ENCODE measurements around the gene CRYGS.
"Not testable (repeated sequence)": the region's sequence is repeated elsewhere in the genome, so short reads cannot be mapped to it uniquely, and the experiment has no call there.

The CRYGS gene

GRCh38 chr3:186571644-186572013 lies 27.4 kb upstream of the CRYGS start:
- DNase-seq, result no peak
- no peaks in the 10 kb centered on the region for H3K4me1 ChIP-seq
- H3K27me3 ChIP-seq, result no peaks in the 10 kb centered on the region
- H3K36me3 ChIP-seq, result peaks cover 35% of the 10 kb centered on the region
- H3K9me3 ChIP-seq, result no peaks in the 10 kb centered on the region
- peak overlapping the region; percentile 89 for H3K4me3 ChIP-seq (ENCODE audit: low read depth, low read length)
- TF ChIP-seq CTCF (IDR thresholded peaks at IDR 0.05; ENCODE audit: low read depth, low read length), result no peak

GRCh38 chr3:186570941-186571643 lies 26.9 kb upstream of the CRYGS start:
- no peak for DNase-seq
- H3K36me3 ChIP-seq, result peaks cover 29% of the 10 kb centered on the region
- H3K4me1 ChIP-seq, result no peaks in the 10 kb centered on the region
- TF ChIP-seq CTCF (IDR thresholded peaks at IDR 0.05; ENCODE audit: low read depth, low read length), result no peak
- H3K9me3 ChIP-seq, result no peaks in the 10 kb centered on the region
- H3K4me3 ChIP-seq (ENCODE audit: low read depth, low read length), result peak overlapping the region; percentile 89
- no peaks in the 10 kb centered on the region for H3K27me3 ChIP-seq

GRCh38 chr3:186570096-186570940 lies 26.1 kb upstream of the CRYGS start, which contains the start of gene DNAJB11:
Gene DNAJB11, plus strand, starts transcription at chr3:186570720. Its CDS starts 178 bp downstream, at chr3:186570898.
- peak; percentile 99 for DNase-seq
- no peak for TF ChIP-seq CTCF (IDR thresholded peaks at IDR 0.05; ENCODE audit: low read depth, low read length)
- Histone ChIP-seq H3K27me3 (no peaks in the 10 kb centered on the region), H3K36me3 (peaks cover 22% of the 10 kb centered on the region), H3K4me1 (no peaks in the 10 kb centered on the region), H3K9me3 (no peaks in the 10 kb centered on the region), H3K4me3 (ENCODE audit: low read depth, low read length) (peak within 1 kb of the TSS; percentile 92)

GRCh38 chr3:186569779-186570095 lies 25.6 kb upstream of the CRYGS start:
- Histone ChIP-seq H3K4me3 (ENCODE audit: low read depth, low read length) (peak overlapping the region; percentile 92), H3K27me3 (no peaks in the 10 kb centered on the region), H3K9me3 (no peaks in the 10 kb centered on the region), H3K36me3 (peaks cover 17% of the 10 kb centered on the region), H3K4me1 (no peaks in the 10 kb centered on the region)
- DNase-seq, result no peak
- no peak for TF ChIP-seq CTCF (IDR thresholded peaks at IDR 0.05; ENCODE audit: low read depth, low read length)

- not testable (repeated sequence) for H3K27me3 ChIP-seq
Measured at GRCh38 chr3:186569361-186569760, 25.2 kb upstream of the CRYGS start.

GRCh38 chr3:186567072-186567921 lies 23.1 kb upstream of the CRYGS start, which contains the start of gene TBCCD1:
Gene TBCCD1, minus strand, starts transcription at chr3:186567339. Its CDS starts 3,010 bp downstream, at chr3:186564329.
- Histone ChIP-seq H3K4me1 (no peaks in the 10 kb centered on the region), H3K36me3 (peaks cover 3% of the 10 kb centered on the region), H3K4me3 (ENCODE audit: low read depth, low read length) (peak within 1 kb of the TSS; percentile 83), H3K27me3 (no peaks in the 10 kb centered on the region), H3K9me3 (no peaks in the 10 kb centered on the region)
- peak; percentile 91 for DNase-seq
- TF ChIP-seq CTCF (IDR thresholded peaks at IDR 0.05; ENCODE audit: low read depth, low read length), result no peak

More at GRCh38 chr3:186569361-186569760, 25.2 kb upstream of the CRYGS start:
- not testable (repeated sequence) for DNase-seq, H3K4me1 ChIP-seq, H3K9me3 ChIP-seq
- Histone ChIP-seq H3K4me3 (ENCODE audit: low read depth, low read length) (peak overlapping the region; percentile 92), H3K36me3 (peaks cover 17% of the 10 kb centered on the region)

Data from BE2C (cell line).